UCSD-AML1 (cell line): ENCODE measurements around the gene ITPK1.
A peak's percentile ranks its signal among the peaks of the same experiment; 100 is the strongest.

Experiments used
- DNase-seq: peaks from one replicate; lab custom pipeline; 2025; ENCODE audit not compliant: unreplicated experiment; lab: John Stamatoyannopoulos, UW

Gene ITPK1

DNA sequence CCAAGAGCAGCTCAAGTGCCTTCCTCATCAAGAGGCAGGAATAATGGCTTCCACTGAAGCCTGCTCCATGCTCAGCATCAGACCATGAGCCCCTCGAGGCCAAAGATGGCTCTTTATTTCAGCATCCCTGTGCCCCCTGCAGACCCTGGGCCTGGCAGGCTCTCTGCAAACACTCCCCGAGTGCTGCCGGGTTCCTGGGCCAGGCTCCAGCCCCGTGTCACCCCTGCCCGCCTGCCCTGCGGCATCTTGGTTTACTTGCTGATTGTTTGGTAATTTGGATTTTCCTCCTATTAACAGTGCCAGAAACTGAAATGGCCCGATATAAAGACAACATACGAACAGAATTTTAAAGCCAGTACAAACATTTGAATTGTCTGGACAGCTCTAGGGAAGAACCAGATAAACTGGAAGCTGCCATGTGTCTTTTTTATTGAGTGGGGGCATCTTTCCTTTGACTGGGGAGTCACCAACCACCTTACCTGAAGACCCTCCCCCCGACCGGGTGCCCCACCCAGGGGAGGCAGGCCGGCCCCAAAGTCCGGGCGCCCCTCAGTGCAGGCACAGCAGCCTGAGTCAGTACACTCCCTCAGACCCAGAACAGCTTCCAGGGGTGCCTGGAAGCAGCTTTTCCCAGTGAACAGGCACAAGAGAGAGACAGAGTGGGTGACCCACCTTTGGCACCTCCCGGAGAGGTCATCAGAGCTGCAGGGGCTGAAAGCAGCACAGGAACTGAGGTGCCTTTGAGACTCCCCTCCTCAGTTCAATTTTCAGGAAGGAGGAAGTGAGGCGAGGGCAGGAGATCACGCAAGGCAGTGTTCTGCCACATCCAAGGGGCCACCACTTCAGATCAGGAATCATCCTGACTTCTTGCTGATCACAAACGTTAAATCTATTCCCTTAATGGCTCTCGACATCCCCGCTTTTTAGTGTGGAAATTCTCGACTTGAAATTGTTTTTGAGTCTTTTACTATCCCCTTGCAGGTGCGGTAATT lies 30.6 kb downstream of the ITPK1 start:
- DNase-seq: peak; percentile 37

- no peak for DNase-seq
Measured at GRCh38 chr14:93084402-93084801, 31.3 kb downstream of the ITPK1 start.

- DNase-seq: no peak
Measured at GRCh38 chr14:93083917-93084316, 31.8 kb downstream of the ITPK1 start.

DNA sequence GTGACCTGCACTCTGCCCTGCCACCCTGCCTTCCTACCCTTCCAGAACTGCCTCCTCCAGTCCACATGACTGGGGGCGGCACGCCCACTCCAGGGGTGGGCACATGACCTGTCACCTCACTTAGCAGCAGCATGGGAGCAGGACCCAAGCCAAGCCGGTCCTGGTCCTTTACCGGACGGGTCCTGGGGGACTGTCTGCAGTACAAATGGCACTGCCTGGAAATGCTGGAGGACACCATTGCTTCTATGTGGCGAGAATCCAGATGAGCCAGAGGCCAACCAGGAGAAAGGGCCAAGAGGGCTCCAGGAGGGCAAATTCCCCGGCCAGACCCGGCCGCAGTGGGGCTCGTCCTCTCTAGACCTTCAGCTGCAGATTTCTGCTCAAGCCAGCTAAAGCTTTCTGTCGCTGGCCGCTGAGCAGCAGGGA lies 33.1 kb downstream of the ITPK1 start:
- DNase-seq: no peak

- DNase-seq: peak; percentile 25
Measured at GRCh38 chr14:93081876-93082570, 33.7 kb downstream of the ITPK1 start.

GRCh38 chr14:93079865-93080403 lies 35.8 kb downstream of the ITPK1 start:
- no peak for DNase-seq

DNA sequence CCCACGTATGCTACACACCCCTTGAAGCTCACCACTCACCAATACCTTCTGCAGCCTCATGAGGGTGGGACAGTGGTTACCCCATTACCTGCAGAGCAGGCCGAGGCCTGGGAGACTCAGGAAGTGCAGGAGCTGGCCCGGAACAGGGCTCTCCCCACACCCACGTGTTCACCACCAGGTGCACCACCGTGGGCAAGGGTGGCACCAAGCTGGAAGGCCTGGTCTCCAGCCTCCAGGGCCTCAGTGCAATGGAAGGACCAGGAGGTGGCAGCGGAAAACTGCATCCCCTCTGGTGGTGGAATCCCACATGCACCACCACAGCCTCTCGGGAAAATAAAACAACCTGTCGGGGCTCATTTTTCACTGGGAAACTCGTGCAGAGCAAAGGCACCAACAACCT lies 36.4 kb downstream of the ITPK1 start:
- no peak for DNase-seq

DNA sequence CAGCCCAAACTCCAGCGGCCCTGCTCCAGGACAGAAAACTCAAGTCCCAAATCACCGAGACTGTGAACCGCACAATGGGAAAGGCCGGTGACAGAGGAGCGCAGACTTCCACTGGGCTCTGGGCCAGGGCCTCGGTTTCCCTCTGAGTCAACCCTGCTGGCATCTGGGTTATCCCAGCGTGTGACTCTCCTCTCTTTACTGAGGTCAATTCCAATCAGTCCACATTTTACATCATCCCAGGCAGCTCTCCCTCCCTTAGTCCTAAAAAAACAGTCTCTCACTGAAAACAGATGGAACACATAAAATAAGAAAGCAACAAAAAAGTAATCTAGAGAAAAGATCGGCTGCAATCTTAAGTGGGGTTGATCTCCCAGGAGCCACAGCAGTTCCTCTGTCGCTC lies 36.9 kb downstream of the ITPK1 start:
- no peak for DNase-seq

- no peak for DNase-seq
Measured at GRCh38 chr14:93076755-93077154, 39.0 kb downstream of the ITPK1 start.

DNA sequence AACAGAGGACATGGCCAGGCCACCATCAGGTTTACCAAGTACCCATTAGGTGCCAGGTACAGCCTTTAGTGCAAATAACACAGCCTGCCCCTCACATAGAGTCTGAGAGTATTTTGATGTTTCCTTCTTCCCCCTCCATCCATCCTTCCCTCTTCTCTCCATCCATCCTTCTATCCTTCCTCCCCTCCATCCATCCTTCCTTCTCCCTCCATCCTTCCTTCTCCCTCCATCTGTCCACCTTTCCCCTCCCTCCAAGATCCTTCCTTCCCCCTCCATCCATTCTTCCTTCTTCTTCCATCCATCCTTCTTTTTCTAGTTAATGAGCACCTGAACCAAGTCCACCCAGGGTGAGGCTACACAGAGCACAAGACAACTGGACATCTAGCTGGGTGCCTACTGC lies 39.8 kb downstream of the ITPK1 start:
- no peak for DNase-seq

GRCh38 chr14:93073910-93074769 lies 41.6 kb downstream of the ITPK1 start:
- peak; percentile 88 for DNase-seq

GRCh38 chr14:93073358-93073707 lies 42.4 kb downstream of the ITPK1 start:
- DNase-seq: no peak

- DNase-seq: no peak
Measured at GRCh38 chr14:93072659-93073357, 42.9 kb downstream of the ITPK1 start.

DNA sequence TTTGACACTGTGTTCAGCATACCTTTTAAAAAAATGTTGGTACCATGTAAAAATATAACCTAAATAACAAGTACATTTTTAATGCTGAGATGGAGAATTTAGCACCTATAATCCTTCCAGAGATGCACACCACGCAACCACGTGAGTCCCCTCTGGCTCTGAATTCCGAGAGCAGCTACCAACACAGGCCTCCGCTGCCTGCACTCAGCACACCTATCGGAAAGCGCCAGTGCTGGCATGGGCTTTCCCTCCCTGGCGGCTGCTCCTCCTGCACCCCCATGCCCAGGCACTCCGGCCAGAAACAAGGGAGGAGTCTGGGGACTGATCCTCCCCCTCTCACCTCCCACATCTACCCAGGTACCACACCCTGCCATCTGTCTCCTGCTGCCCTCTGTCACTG lies 47.0 kb downstream of the ITPK1 start:
- no peak for DNase-seq

- no peak for DNase-seq
Measured at GRCh38 chr14:93067088-93067487, 48.6 kb downstream of the ITPK1 start.

- no peak for DNase-seq
Measured at GRCh38 chr14:93065272-93065730, 50.4 kb downstream of the ITPK1 start.

- DNase-seq: no peak
Measured at GRCh38 chr14:93064411-93065271, 51.1 kb downstream of the ITPK1 start.

GRCh38 chr14:93063393-93063792 lies 52.3 kb downstream of the ITPK1 start:
- DNase-seq: no peak

DNA sequence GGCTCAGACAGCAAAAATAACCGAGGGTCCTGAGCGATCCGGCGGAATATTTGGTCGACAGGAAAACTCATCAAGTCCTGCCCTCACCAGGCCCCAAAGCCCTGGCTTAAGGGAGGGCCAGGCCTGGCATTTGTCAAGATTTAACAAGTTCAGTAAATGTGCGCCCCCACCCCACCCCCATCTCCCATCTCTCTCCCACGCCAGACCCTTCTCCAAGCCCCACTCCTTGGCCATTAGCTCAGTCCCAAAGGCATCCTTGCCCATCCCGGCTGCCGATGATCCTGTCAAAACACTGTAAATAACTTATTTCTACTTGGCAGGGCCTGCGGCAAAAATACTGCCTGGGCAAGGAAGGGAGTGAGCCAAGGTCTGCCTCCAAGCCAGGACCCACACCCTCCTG lies 52.8 kb downstream of the ITPK1 start:
- DNase-seq: no peak
